GM21381 (cell line): Measurements from ENCODE around the gene USP8.

Experiments
- ATAC-seq: cut with Tn5 transposase; IDR thresholded peaks from one replicate; pipeline ENCODE4 v1.9.1; 2021; ENCODE audit warnings: mild to moderate bottlenecking, moderate library complexity; ENCODE audit not compliant: unreplicated experiment

The USP8 gene

DNA sequence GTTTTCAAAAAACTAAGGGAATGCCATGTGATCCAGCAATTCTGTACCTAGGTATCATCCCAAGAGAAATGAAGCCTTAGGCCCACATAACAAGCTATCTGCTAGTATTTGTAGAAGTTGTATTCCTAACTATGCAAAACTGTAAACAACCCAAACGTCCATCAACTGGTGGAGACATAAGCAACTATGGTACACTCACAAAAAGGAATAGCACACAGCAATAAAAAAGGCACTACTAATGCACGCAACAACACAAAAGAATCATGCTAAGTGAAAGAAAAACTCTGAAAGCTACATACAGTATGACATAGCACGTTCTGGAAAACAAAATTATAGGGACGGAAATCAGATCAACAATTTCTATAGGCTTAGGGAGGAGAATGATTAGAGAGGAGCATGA, 107.0 kb downstream of the USP8 start:
- ATAC-seq: no peak

DNA sequence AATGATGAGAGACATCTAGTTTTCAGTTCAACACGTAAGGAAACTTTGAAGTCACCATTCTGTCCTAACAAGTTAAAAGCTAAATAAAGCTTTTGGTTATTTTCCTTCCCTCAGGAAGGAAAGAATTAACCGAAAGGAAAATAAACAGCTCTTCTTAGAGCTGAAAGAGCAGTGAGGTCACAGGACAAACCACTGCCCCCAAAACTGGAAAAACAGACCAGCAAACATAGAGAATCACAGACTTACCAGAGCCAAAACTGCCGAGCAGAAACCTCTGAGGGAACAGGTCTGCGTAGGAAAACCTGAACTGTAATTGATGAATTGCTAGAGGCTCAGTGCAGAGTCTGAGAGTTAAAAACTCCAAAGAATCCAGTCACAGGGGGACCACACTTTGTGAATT, 107.6 kb downstream of the USP8 start:
- ATAC-seq: no peak

DNA sequence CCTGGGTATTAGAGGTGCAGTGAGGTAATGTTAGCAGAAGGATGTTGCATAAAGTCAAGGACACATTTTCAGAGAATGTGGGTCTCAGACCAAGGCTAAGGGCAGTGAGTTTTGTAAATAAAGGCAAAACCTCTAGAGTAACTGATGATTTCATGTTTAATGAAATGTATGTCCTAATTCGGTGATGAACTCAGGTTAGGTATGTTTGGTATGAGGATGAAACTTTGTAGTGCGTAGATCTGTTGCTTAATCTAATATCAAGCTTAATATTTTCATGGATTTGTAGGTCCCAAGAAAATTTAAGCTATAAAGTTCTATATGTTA, 118.6 kb downstream of the USP8 start:
- ATAC-seq: no peak

DNA sequence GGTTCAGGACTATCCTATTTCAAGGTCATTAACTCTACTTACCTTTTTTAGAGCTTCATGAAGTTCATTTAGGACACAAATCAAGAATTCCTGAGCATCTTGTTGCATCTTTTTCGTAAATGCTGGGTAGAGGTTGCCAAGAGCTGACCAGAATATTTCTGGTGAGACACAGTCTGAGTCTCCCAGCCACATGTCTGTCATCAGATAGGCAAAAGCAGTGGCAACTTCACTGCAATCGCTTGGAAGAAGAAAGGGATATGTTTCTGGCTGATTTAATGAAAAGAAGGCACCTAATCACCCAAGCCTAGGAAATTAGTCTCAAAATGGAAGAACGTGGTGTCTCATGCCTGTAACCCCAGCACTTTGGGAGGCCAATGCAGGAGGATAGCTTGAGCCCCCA, 119.4 kb downstream of the USP8 start:
- no peak for ATAC-seq

DNA sequence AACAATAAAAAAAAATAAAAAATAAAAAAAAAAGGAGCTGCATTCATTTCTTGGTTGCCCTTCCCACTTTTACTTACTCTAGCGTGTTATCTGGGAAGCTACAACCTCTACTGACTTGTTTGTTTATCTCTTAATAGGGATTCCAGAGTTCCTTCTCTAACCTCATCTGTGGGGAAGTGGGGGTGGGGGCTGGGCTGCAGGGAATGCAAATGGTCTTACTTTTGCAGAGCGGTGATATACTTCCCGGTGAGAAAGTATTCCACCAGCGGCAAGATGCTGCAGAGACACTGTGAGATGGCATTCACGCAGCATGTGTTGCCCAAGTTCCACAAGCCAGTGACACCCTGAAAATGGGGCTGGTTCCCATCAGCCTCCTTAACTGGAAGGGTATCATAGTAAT, 120.2 kb downstream of the USP8 start:
- ATAC-seq: no peak

DNA sequence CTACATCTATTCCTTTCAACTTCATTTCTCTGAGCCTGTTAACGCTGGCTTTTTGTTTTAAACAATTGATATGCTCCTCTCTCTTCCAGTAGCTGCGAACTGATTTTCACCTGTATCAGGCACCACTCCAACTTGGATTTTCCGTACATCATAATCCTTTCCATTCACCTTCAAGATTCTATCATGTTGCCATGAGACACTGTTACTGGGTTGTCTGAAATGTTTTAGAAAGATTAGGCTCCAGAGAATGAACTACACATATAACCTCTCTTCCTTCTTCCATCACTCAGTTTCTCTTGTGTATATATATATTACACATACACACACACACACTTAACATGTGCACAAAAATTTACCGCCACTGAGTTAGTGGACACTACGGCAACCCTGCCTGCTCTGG, 122.4 kb downstream of the USP8 start, which contains the start of gene USP50:
TSS of gene USP50 (minus strand) at position 101 of the 400 bp plus-strand sequence. CDS start 141 bp downstream, outside the sequence.
- no peak for ATAC-seq

DNA sequence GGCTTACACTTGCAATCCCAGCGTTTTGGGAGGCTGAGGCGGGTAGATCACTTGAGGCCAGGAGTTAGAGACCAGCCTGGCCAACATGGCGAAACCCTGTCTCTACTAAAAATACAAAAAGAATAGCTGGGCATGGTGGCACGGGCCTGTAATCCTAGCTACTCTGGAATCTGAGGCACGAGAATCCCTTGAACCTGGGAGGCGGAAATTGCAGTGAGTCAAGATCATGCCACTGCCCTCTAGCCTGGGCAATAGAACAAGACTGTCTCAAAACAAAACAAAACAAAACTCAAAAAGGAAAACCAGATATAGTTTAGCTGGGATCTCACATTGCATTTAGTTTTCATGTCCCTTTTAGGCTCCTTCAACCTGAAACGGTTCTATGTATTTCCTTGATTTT, 125.1 kb downstream of the USP8 start:
- ATAC-seq: no peak

DNA sequence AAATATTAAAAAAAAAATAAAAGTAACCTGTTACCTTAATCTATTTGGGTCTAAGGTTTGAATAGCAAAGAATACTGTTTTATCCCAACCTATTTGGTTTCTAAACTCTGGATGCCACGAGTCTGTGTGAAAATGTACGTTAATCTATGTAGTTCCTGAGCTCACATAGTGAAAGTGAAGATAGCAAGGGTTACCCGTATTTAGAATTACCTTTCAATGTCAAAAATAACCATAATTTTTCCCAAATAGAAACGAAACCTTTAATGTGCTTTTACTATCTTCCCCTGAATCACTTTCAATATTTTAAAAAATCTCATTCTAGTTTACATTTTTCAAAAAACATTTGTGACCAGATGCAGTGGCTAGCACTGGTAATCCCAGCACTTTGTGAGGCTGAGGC, 128.0 kb downstream of the USP8 start:
- no peak for ATAC-seq

DNA sequence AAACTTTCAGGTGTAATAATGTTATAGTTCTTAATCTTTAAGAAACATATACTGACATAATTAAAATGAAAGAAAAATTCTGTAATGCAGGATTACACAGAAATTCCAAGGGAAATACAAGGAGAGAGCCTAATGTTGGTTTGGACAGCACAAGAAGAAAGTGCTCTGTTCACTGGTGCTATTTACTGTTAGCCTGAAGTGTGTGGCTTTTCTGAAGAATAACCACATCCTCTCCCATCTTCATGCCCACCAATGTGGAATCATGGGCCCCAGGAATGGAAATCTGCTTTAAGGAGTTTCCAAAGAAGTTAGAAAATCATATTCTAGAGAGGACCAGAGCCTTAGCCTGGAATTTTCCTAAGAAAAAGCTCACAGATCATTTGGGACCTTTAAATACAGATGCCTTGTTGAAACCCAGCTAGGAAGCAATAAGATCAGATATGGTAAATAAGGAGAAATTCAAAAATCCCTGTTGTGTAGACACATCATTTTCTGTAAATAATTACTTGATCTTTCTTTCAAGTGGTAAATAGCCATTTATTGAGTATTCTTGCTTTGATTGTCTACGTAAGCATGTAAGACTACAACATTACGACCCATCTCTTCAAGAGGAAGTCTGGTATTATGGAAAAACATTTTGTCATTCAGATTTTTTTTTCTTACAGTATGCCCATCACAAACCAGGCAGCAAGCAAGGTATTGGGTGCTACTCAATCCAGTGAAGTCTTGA, 132.6 kb downstream of the USP8 start:
- no peak for ATAC-seq

DNA sequence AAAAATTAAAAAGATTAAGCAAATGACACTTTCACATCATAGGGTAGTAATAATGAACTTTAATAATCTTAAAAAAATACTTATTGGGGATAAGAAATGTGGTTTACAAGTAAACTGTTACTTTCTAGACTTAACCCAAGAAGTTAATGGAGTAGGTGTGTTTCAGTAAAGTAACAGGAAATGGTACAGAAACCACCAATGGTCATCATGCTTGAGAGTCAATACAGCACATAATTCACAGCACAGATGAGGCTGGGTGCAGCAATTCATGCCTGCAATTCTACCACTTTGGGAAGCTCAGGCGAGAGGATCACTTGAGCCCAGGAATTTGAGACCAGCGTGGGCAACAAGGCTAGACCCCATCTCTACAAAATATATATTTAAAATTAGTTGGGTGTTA, 133.8 kb downstream of the USP8 start:
- ATAC-seq: peak; percentile 57

DNA sequence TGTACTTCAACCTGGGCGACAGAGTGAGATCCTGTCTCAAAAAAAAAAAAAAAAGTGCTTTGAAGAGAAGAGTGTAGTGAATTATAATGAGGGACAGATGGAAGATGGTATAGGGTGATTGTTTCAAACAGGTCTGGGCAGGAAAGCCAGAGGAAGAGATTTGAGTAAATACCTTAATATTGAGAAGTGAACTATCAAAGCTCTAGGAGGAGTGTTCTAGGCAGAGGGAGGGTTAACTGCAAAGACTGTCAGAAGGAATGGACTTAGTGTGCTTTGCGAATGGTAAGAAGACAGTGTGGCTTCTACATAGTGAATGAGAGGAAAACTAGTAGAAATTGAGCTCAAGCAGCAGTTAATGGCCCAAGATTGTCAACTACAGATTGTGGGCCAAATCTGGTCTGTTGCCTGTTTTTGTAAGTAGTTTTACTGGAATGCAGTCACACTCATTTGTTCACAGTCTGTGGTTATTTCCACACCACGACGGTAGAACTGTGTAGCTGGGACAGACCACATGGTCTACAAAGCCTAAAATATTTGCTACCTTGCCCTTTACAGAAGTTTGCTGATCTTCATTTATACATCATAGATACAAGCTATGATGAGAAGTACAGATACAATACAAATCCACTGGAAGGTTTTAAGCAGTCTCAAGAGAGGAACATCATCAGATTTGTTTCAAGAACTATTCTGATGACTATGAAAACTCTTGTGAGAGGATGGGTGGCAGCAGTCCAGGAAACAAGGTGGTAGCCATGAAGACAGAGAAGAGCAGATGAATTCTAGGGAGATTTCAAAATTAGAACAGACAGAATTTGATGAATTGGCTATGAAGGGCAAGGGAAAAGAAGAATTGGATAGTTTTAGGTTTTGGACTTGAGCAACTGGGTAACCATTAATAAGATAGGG, 138.8 kb downstream of the USP8 start:
- ATAC-seq: no peak

DNA sequence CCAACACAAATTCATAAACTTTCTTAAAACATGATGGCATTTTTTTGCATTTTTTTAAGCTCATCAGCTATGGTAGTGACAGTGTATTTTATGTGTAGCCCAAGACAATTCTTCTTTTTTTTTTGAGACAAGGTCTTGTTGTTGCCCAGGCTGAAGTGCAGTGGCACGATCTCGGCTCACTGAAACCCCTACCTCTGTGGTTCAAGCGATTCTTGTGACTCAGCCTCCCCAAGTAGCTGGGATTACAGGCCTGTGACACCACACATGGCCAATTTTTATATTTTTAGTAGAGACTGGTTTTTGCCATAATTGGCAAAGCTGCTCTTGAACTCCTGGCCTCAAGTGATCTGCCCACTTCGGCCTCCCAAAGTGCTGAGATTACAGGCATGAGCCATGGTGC, 139.6 kb downstream of the USP8 start:
- no peak for ATAC-seq
